Mesothelial cell of epicardium (in vitro differentiated cells): Measurements from ENCODE around the gene TTLL12. TPM values are rescaled to one million over a fixed set of nuclear protein-coding genes. Genes with fewer than 3 reads are reported as not detected.

ENCODE experiments used
- DNase-seq, 2 experiments: peaks; one replicate each; pipeline ENCODE4 v3.0.0; 2021; ENCODE audit warnings: low spot score in 2 of 2; ENCODE audit not compliant: unreplicated experiment in 2 of 2
- H3K27ac Mint-ChIP-seq: 2 replicates; pipeline ENCODE4 v1.8.0; 2021; ENCODE audit warnings: mixed read lengths
- H3K27me3 Mint-ChIP-seq: 2 replicates; pipeline ENCODE4 v1.8.0; 2021; ENCODE audit warnings: low read depth, mixed read lengths
- H3K36me3 Mint-ChIP-seq: 2 replicates; pipeline ENCODE4 v1.8.0; 2021; ENCODE audit warnings: mixed read lengths
- H3K4me1 Mint-ChIP-seq: 2 replicates; pipeline ENCODE4 v1.8.0; 2021; ENCODE audit warnings: mixed read lengths
- H3K4me3 Mint-ChIP-seq: 2 replicates; pipeline ENCODE4 v1.8.0; 2021; ENCODE audit warnings: mild to moderate bottlenecking, moderate library complexity, mixed read lengths
- H3K9me3 Mint-ChIP-seq: 2 replicates; pipeline ENCODE4 v1.8.0; 2021; ENCODE audit warnings: mixed read lengths
- CTCF ChIP-seq: fragments of 200-600 bp; sonication (generic); IDR thresholded peaks from one replicate; pipeline ENCODE4 v1.5.0; 2021; ENCODE audit warnings: antibody characterized with exemption; ENCODE audit not compliant: unreplicated experiment
- total RNA-seq: library from RNA; stranded (reverse); gene quantifications from 3 replicates; pipeline ENCODE4 v1.2.1, GENCODE V29; 2021

The TTLL12 gene
- total RNA-seq, 1 donor from 2014 or later, result 43.5 TPM

DNA sequence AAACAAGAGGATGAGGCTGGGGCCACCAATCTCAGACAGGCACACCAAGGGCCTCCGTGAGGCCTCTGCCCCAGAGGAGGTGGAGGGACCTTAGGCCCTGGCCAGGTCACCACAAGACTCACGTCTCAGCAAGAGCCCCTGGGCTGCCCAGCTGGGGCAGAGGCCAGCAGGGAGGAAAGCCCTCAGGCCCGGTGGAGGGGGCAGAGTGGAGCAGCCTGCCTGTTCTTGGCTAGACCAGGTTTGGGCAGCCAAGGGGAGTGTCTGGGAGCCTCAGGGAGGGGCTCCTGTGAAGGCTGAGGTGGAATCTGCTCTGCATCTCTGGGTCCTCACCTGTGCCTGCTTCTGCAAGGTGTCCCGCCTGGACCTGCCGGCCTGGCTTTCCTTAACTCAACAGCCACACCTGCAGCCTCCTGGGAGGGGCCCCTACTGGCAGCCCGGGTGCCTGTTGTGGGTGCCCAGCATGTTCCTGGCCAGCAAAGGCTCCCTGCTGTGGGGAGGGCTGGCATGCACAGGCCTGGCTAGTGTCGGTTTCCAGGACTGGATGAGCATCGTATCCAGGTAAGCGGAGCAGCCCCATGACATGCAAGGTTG is 11.9 kb downstream of the TTLL12 start:
- no peak overlapping the region for H3K4me3 Mint-ChIP-seq
- H3K36me3 Mint-ChIP-seq, result peaks cover 30% of the 10 kb centered on the region

DNA sequence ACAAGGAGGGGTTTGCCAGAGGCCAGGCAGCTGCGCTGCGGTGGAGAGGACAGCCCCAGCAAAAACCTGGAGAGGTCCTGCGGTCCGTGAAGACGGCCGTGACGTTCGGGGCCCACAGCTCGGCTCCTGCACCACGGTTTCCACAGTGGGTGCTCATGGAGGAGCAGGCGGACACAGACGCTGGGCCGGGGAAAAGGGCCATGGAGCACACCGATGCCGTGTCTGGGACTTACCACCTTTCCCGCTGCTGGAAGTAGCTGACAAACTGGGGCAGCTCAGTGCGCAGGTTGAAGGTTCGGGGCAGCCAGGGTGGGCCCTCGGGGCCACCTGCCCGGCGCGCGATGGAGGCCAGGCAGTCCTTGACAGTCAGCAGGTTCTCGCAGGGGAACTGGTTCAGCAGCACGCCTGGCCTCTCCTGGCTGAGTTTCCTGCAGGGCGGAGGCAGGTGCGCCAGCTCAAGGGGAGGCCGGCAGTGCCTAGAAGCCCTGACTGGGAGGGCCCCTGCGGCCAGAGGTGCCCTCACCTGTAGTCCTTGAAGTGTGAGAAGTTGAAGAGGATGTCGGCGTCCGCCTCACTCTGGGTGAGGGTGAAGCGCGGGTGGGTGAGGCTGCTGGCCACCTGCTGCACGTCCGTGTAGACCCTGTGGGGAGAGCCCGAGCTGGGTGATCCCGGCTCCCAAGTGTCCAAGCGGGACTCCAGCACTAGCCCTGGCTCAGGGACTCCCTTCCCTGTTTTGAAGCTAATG is 12.8 kb downstream of the TTLL12 start:
- H3K27ac Mint-ChIP-seq, result no peak overlapping the region
- H3K4me1 Mint-ChIP-seq, result no peaks in the 10 kb centered on the region
- no peak overlapping the region for H3K4me3 Mint-ChIP-seq
- peaks cover 25% of the 10 kb centered on the region for H3K36me3 Mint-ChIP-seq
- TF ChIP-seq CTCF, result no peak
- H3K9me3 Mint-ChIP-seq, result no peaks in the 10 kb centered on the region
- DNase-seq, result no peak
- no peaks in the 10 kb centered on the region for H3K27me3 Mint-ChIP-seq

More for the DNA sequence above, 11.9 kb downstream of the TTLL12 start:
- no peaks in the 10 kb centered on the region for H3K27me3 Mint-ChIP-seq
- no peak for DNase-seq
- H3K27ac Mint-ChIP-seq, result no peak overlapping the region
- no peaks in the 10 kb centered on the region for H3K9me3 Mint-ChIP-seq
- no peak for TF ChIP-seq CTCF
- no peaks in the 10 kb centered on the region for H3K4me1 Mint-ChIP-seq

GRCh38 chr22:43173566-43173965 is 13.4 kb downstream of the TTLL12 start:
- H3K36me3 Mint-ChIP-seq, result peaks cover 24% of the 10 kb centered on the region
- TF ChIP-seq CTCF, result no peak
- no peaks in the 10 kb centered on the region for H3K9me3 Mint-ChIP-seq
- H3K4me3 Mint-ChIP-seq, result no peak overlapping the region
- DNase-seq, result no peak
- H3K27ac Mint-ChIP-seq, result no peak overlapping the region
- no peaks in the 10 kb centered on the region for H3K4me1 Mint-ChIP-seq
- H3K27me3 Mint-ChIP-seq, result no peaks in the 10 kb centered on the region

DNA sequence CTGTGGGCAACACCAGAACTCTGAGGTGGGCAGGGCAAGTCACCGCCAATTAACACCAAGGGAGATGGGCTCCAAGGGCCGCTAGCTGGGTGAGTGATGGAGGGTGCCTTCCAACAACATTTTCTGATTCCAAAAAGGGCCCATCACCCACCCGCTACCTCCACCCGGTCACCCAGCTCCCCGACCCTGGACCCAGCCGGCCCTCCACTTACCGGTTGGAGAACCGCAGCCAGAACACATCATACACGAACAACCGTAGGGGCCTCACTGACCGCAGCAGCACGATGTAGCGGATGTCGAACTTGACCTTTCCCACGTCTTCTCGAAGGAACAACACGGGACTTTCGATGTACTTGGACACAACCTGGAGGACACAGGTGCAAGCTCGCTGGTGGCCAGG is 14.7 kb downstream of the TTLL12 start:
- Mint-ChIP-seq H3K9me3 (no peaks in the 10 kb centered on the region), H3K27ac (no peak overlapping the region), H3K4me1 (no peaks in the 10 kb centered on the region), H3K27me3 (no peaks in the 10 kb centered on the region), H3K4me3 (no peak overlapping the region), H3K36me3 (peaks cover 17% of the 10 kb centered on the region)
- no peak for DNase-seq
- no peak for TF ChIP-seq CTCF

- Mint-ChIP-seq H3K27me3 (no peaks in the 10 kb centered on the region), H3K36me3 (peaks cover 18% of the 10 kb centered on the region), H3K4me3 (no peak overlapping the region), H3K27ac (no peak overlapping the region), H3K4me1 (no peaks in the 10 kb centered on the region), H3K9me3 (no peaks in the 10 kb centered on the region)
- DNase-seq, result no peak
- TF ChIP-seq CTCF, result no peak
Observed at GRCh38 chr22:43171607-43172006, 15.3 kb downstream of the TTLL12 start.
